ENCODE results near the gene RNASEH1. TPM values are rescaled to one million over a fixed set of nuclear protein-coding genes. Genes with fewer than 3 reads are reported as not detected.

The RNASEH1 gene
- total and polyA plus RNA-seq, 2 of the 13 experiments (the other 11 are each of a cell fraction or from before 2014, with no cell fraction given) = 14.5 to 57.4 TPM

DNA sequence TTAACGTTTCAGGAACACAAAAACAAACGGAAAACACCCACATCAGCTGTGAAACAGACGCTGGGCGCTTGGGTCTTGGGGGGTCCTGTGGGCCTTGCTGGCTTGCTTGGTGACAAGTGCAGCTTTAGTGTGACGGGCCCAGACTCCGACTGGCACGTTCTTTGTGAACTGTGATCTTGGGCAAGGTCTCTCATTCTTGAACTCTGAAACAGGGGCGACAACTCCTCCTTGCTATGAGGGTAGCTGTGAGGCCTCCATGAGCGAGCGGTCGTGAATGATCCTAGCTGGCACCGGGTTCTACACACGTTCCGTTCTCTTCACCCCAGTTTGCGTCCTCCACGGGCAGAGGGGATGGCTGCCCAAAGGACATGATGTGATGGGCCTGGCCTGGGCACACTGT, 28.1 kb upstream of the RNASEH1 start:
- Histone ChIP-seq H4K20me1 (ENCODE audit: insufficient read depth, low read length) (peaks cover 8% of the 10 kb centered on the region; the same call in 1 of the 2 replicates), H3K4me2 (ENCODE audit: low read depth, low read length) (peak overlapping the region; percentile 82; the same call in 1 of the 2 replicates), H3K9me3 (ENCODE audit: low read length) (no peaks in the 10 kb centered on the region), H2AFZ (ENCODE audit: low read length) (no peak overlapping the region), H3K27ac (ENCODE audit: extremely low read length, insufficient read depth, low read length) (peak overlapping the region; percentile 70), H3K27me3 (ENCODE audit: control insufficient read depth in 1 of 2, insufficient read depth in 2 of 2, low read length in 2 of 2) (no peaks in the 10 kb centered on the region), H3K4me3 (replicated peaks in 1 of 3; ENCODE audit: insufficient read depth in 1 of 3, low read depth in 2 of 3, low read length in 3 of 3) (peak overlapping the region in 1 of 3 experiments; percentile 61; a peak in 2 of 6 replicates), H3K9ac (ENCODE audit: insufficient read depth, low read depth, low read length) (peak overlapping the region; percentile 68), H3K79me2 (ENCODE audit: insufficient read depth, low read length) (peaks cover 9% of the 10 kb centered on the region), H3K36me3 (replicated peaks in 1 of 2; ENCODE audit: control insufficient read depth in 1 of 2, insufficient read depth in 2 of 2, low read length in 2 of 2) (peaks cover 6 to 16% of the 10 kb centered on the region in 2 experiments), H3K4me1 (ENCODE audit: insufficient read depth, low read length) (peaks cover 42% of the 10 kb centered on the region)
- POLR2A ChIA-PET = interaction anchor here (0.9 to 5.4 kb wide), 7 partner anchors 11 to 92 kb away, joined by 3 to 60 read pairs (median 8); partner anchors contain the start of genes RNASEH1 and RPS7
- ATAC-seq = peak; percentile 6; the same call in 2 of the 3 replicates
- TF ChIP-seq HNF4G (IDR thresholded peaks at IDR 0.05; ENCODE audit: borderline replicate concordance, low read depth, low read length) (peak; percentile 4; the same call in 1 of the 2 replicates), HNF4G (CRISPR knock-in tag; IDR thresholded peaks at IDR 0.05; ENCODE audit: borderline replicate concordance, low read depth) (no peak), ZNF44 (CRISPR knock-in tag; IDR thresholded peaks at IDR 0.05) (0 out of 2 replicates have a peak, but pooled peaks have one; percentile 16), SP4 (CRISPR knock-in tag; IDR thresholded peaks at IDR 0.05) (0 out of 2 replicates have a peak, but pooled peaks have one; percentile 39), SMARCE1 (IDR thresholded peaks at IDR 0.05; ENCODE audit: borderline replicate concordance) (no peak), ZNF234 (CRISPR knock-in tag; conservative IDR thresholded peaks at IDR 0.05) (no peak), ZNF556 (CRISPR knock-in tag; IDR thresholded peaks at IDR 0.05; ENCODE audit: borderline replicate concordance) (0 out of 2 replicates have a peak, but pooled peaks have one; percentile 11), ZBTB38 (CRISPR knock-in tag; IDR thresholded peaks at IDR 0.05) (peak; percentile 47; the same call in 1 of the 2 replicates)
- FAIRE-seq = no peak
- intact Hi-C loops (cut with micrococcal nuclease; ENCODE audit: unreplicated experiment) = no loop called here
- CTCF ChIA-PET (ENCODE audit: low intra/inter-chr PET ratio, low total read pairs) = no interaction called here
- in situ Hi-C loops (cut with HindIII; ENCODE audit: extremely low pct_ligation_motif_present, low pct_unique_long_range_greater_than_20kb) = no loop called here
- BruUV-seq (replicated peaks) = no TSS peak
- 86% methylated on average over 16 of the region's 16 CpGs for WGBS (ENCODE audit: low lambda C conversion rate)
- no peak for DNase-seq (ENCODE audit: low spot score)

All from HepG2 (cell line).